Naive thymus-derived CD8-positive, alpha-beta T cell (primary cell): ENCODE measurements around the gene KCNMB1. TPM values are rescaled to one million over a fixed set of nuclear protein-coding genes. Genes with fewer than 3 reads are reported as not detected.

Source experiments
- ATAC-seq, 2 donors: fragments of 150-1000 bp; cut with Tn5 transposase in 1 of 2; sonication (Bioruptor Pico), chemical (Tn5 transposase) in 1 of 2; 1 replicate in 1 of 2; 2 replicates in 1 of 2; pipeline ENCODE4 v1.10.0; 2021; ENCODE audit warnings: mild to moderate bottlenecking in 2 of 2, moderate library complexity in 2 of 2
- POLR2A ChIA-PET: fragments of 350-600 bp; sonication (Branson Sonifier 250); formaldehyde crosslinking; loops from one replicate; lab custom pipeline; 2021; ENCODE audit warnings: antibody characterized with exemption; lab: Charles Lee
- DNase-seq, 10 donors: peaks; one replicate each; pipeline versions ENCODE4 v3.0.0 to v3.0.0-alpha.2; 2020 to 2022
- H3K27ac Mint-ChIP-seq, 10 donors: one replicate each; pipeline ENCODE4 v1.8.0; 2020 to 2022; ENCODE audit warnings: mild to moderate bottlenecking in 10 of 10, mixed read lengths in 10 of 10, moderate library complexity in 4 of 10, inconsistent platforms in 1 of 10
- H3K27me3 Mint-ChIP-seq, 5 donors: one replicate each; pipeline ENCODE4 v1.8.0; 2021 to 2022; ENCODE audit warnings: mixed read lengths in 5 of 5
- H3K36me3 Mint-ChIP-seq, 3 donors: one replicate each; pipeline ENCODE4 v1.8.0; 2020 to 2022; ENCODE audit warnings: mixed read lengths in 3 of 3, mild to moderate bottlenecking in 2 of 3, inconsistent platforms in 1 of 3
- H3K4me1 Mint-ChIP-seq, 4 donors: one replicate each; pipeline ENCODE4 v1.8.0; 2021 to 2022; ENCODE audit warnings: mixed read lengths in 4 of 4
- H3K4me3 Mint-ChIP-seq, 10 donors: one replicate each; pipeline ENCODE4 v1.8.0; 2020 to 2022; ENCODE audit warnings: mild to moderate bottlenecking in 10 of 10, mixed read lengths in 10 of 10, moderate library complexity in 6 of 10, inconsistent platforms in 1 of 10
- H3K9me3 Mint-ChIP-seq, 9 donors: one replicate each; pipeline ENCODE4 v1.8.0; 2020 to 2022; ENCODE audit warnings: mixed read lengths in 9 of 9, mild to moderate bottlenecking in 3 of 9, inconsistent platforms in 1 of 9, moderate library complexity in 1 of 9
- polyA plus RNA-seq, 3 donors: library from polyadenylated mRNA; unstranded; fragments of 300-500 nt; fragmentation: Illumina TruSeq; gene quantifications; one replicate each; pipeline ENCODE4 v1.2.3, GENCODE V29; 2021
- total RNA-seq, 8 experiments: library from RNA in 2 of 8; stranded (reverse) in 2 of 8; gene quantifications; one replicate each; pipeline ENCODE4 v1.2.3 and lab custom pipeline; 2021 to 2026

The KCNMB1 gene
- total and polyA plus RNA-seq, 5 experiments from 2014 or later, result 0.06 TPM; not detected in 4

DNA sequence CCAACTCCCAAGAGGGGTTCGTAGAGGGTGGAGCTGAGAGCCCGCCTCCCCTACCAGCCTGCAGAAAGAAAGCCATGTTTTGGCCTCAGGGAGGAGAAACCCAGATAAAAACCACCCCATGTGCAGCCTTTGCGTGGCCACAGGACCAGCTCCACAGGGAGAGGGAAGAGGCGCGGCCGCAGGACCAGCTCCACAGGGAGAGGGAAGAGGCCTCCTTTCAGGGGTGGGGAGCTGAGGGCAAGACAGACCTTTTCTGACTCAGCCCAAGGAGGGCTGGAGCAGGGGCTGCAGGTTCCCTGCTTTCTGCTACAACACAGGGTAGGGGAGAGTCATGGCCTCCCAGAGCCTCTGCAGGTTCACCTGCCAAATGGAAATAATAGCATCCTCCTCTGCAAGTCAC, 37.6 kb upstream of the KCNMB1 start:
- no peak for DNase-seq
- POLR2A ChIA-PET, result no interaction called here
- Mint-ChIP-seq H3K4me3 (no peak overlapping the region), H3K9me3 (no peaks in the 10 kb centered on the region), H3K4me1 (no peaks in the 10 kb centered on the region), H3K27me3 (peaks cover 0 to 8% (median 3%) of the 10 kb centered on the region in 5 donors), H3K36me3 (no peaks in the 10 kb centered on the region), H3K27ac (no peak overlapping the region)
- ATAC-seq, result no peak

DNA sequence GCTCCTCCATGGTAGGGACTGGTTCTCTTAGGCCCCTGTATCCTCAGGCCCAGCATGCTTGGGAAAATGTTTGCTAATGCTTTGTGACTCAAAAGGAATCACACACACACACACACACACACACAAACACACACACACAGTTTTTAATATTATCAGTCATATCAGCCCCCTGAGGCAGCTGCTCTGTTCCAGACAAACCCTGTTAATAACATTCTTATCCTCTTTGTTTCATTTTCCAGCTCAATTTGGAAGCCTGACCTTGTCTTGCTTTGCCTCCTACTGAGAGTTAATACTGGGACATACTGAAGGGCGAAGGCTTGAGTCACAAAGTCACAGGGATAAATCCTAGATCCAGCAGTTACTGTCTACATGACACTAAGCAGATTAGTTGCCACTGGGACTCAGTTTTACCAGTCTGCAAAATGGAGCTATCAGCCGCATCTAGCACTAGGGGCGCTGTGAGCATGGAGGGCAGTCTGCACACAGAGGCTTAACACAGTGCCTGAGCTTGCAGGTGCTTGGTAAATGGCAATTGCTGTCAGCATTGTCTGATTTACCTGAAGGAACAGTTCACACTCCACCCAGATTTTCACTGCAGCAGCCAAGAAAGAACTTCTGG, 37.1 kb upstream of the KCNMB1 start:
- POLR2A ChIA-PET, result no interaction called here
- Mint-ChIP-seq H3K36me3 (no peaks in the 10 kb centered on the region), H3K9me3 (no peaks in the 10 kb centered on the region), H3K4me3 (no peak overlapping the region), H3K4me1 (no peaks in the 10 kb centered on the region), H3K27me3 (peaks cover 0 to 7% (median 3%) of the 10 kb centered on the region in 5 donors), H3K27ac (no peak overlapping the region)
- DNase-seq (no peak), ATAC-seq (no peak)

DNA sequence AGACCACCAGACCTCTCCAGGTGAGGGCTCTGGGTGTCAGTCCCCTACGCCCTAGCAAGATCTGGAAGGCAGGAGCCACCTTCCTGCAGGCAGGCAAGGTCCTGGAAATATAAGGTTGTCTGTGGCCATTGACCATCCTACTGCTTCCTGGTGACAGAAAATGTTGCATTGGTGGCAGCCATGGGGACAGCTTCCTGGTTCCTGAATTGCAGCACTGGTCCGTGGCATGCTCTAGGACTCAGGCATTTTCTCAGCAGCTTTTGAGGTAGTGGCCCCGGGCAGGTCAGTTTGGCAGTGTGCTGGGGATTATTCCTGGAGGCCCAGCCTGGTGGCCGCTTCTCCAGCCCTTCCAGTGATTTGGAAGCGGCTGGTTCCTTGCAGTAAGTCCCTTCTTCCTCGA, 36.6 kb upstream of the KCNMB1 start:
- H3K9me3 Mint-ChIP-seq, result no peaks in the 10 kb centered on the region
- no peak overlapping the region for H3K4me3 Mint-ChIP-seq
- no peaks in the 10 kb centered on the region for H3K36me3 Mint-ChIP-seq
- peaks cover under 1 to 3% (median 2%) of the 10 kb centered on the region in 4 donors for H3K4me1 Mint-ChIP-seq
- no peak for ATAC-seq
- no peak for DNase-seq
- H3K27me3 Mint-ChIP-seq, result peaks cover 0 to 7% (median 3%) of the 10 kb centered on the region in 5 donors
- no peak overlapping the region for H3K27ac Mint-ChIP-seq
- POLR2A ChIA-PET, result no interaction called here

DNA sequence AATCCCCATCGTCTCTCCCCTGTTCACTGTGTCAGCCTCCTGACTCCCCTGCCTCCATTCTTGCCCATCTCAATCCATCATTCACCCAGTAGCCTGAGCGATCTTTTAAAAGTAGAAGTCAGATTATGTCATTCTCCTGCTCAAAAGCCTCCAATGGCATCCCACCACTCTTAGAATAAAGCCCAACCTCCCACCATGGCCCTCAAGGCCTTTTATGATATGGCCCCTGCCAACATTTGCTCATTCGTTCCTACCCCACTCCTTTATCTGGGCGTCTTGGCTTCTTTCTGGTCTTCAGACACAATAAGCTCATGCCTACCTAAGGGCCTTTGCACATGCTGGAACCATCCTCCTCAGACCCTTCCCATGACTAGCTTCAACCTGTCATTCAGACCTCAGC, 35.5 kb upstream of the KCNMB1 start:
- POLR2A ChIA-PET, result no interaction called here
- Mint-ChIP-seq H3K27ac (peak overlapping the region in 1 of 10 donors; percentile 4), H3K36me3 (no peaks in the 10 kb centered on the region), H3K9me3 (no peaks in the 10 kb centered on the region), H3K4me1 (peaks cover 2 to 6% (median 4%) of the 10 kb centered on the region in 4 donors), H3K27me3 (peaks cover 0 to 7% (median under 1%) of the 10 kb centered on the region in 5 donors), H3K4me3 (no peak overlapping the region)
- ATAC-seq (no peak), DNase-seq (no peak)

DNA sequence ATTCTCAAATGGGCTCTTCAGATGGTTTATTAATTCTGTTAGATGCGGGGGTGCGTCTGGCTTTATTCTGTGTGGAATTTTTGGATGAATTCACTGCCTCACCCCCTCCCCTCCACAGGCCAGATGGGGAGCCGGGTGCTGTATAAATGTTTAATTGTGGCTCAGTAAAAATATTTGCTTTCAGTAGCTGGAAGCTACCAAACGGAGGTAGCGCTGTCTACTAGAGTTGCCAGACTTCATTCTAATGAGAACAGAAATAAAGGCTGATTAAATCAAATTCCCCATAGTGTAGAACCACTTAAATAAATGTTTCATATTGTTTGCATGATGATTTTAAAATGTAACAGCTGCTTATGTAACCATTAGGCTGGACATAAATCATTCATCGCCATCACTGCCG, 34.5 kb upstream of the KCNMB1 start:
- peak overlapping the region in 1 of 10 donors; percentile 18 for H3K27ac Mint-ChIP-seq
- H3K4me3 Mint-ChIP-seq, result no peak overlapping the region
- no peak for ATAC-seq
- peaks cover 0 to 7% (median 0%) of the 10 kb centered on the region in 5 donors for H3K27me3 Mint-ChIP-seq
- H3K9me3 Mint-ChIP-seq, result no peaks in the 10 kb centered on the region
- no peak for DNase-seq
- POLR2A ChIA-PET, result no interaction called here
- peaks cover 2 to 12% (median 6%) of the 10 kb centered on the region in 4 donors for H3K4me1 Mint-ChIP-seq
- no peaks in the 10 kb centered on the region for H3K36me3 Mint-ChIP-seq

DNA sequence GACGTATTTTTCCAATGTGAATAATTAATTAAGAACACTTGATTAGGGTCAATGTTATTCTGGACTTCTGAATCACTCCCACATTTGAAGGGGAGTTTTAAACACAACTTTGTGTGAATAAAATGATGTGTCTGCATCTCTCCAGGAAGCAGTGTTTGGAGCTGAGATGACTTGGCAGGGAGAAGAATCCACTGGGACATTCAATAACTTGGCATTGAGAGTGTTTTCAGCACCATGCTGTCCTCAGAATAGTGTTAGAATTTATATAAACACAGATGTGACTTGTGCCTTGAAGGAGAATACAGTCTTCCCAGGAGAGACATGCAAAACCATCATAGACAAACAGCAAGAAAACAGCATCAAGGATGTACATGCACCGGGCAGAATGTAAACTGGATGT, 32.7 kb upstream of the KCNMB1 start:
- no peak overlapping the region for H3K4me3 Mint-ChIP-seq
- H3K27me3 Mint-ChIP-seq, result peaks cover 0 to 1% (median 0%) of the 10 kb centered on the region in 5 donors
- no peak for DNase-seq
- no peak for ATAC-seq
- peak overlapping the region in 1 of 10 donors; percentile 2 for H3K27ac Mint-ChIP-seq
- POLR2A ChIA-PET, result no interaction called here
- H3K4me1 Mint-ChIP-seq, result peaks cover 10 to 24% (median 17%) of the 10 kb centered on the region in 4 donors
- H3K9me3 Mint-ChIP-seq, result no peaks in the 10 kb centered on the region
- no peaks in the 10 kb centered on the region for H3K36me3 Mint-ChIP-seq

DNA sequence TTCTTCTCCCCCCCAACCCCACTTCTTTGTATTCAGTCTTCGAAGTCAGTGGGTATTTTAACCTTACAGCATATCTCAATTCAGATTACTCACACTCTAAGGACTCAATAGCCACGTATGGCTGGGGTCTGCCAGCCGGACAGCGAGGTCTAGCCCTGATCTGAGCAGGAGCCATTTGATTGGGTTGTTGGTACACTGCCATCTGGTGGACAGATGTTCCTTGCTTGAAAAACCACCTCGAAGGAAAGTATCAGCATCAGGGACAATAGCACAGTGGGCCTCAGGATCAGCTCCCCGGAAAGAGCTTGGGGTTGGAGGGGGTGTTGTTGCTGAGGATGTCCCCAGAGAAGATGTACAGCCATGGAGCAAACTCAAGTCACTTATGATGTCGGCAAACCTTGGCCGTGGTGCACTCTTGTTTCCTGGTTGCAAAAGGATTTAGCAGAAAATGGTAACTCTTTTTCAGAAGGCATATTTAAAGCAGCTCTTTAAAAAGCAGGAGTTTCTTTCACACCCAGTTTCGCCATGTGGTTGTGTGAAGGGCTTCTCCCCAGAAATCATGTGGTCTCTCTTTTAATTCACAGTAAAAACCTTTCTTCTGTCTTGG, 31.7 kb upstream of the KCNMB1 start:
- peak in 1 of 2 donors; percentile 53 for ATAC-seq
- H3K9me3 Mint-ChIP-seq, result no peaks in the 10 kb centered on the region
- POLR2A ChIA-PET, result no interaction called here
- H3K27ac Mint-ChIP-seq, result no peak overlapping the region
- H3K27me3 Mint-ChIP-seq, result peaks cover 0 to 1% (median 0%) of the 10 kb centered on the region in 5 donors
- peaks cover 16 to 24% (median 22%) of the 10 kb centered on the region in 4 donors for H3K4me1 Mint-ChIP-seq
- H3K36me3 Mint-ChIP-seq, result no peaks in the 10 kb centered on the region
- DNase-seq, result peak in 9 of 10 donors; percentile 31 to 71 (median 55)
- no peak overlapping the region for H3K4me3 Mint-ChIP-seq

DNA sequence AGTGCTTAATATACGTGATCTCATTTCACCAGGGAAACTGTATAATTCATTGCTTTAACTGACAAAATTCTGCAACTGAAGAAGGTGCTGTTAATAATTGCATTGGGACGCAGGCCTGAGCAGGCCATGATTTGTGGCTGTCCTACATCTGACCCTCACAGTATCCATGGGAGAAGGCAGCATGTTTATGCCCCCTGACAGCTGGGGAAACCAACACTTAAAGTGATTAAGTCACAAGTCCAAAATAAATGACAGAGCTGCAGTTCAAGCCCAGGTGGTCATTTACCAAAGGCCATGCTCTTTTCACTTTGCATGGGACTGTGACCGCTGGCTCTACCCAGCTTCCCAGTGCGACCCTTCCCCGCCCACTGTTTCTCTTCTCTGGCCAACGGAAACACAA, 30.5 kb upstream of the KCNMB1 start:
- DNase-seq (no peak), ATAC-seq (no peak)
- no peaks in the 10 kb centered on the region for H3K36me3 Mint-ChIP-seq
- H3K9me3 Mint-ChIP-seq, result no peaks in the 10 kb centered on the region
- POLR2A ChIA-PET, result no interaction called here
- peaks cover 0 to 1% (median 0%) of the 10 kb centered on the region in 5 donors for H3K27me3 Mint-ChIP-seq
- peaks cover 21 to 28% (median 24%) of the 10 kb centered on the region in 4 donors for H3K4me1 Mint-ChIP-seq
- H3K27ac Mint-ChIP-seq, result no peak overlapping the region
- no peak overlapping the region for H3K4me3 Mint-ChIP-seq

DNA sequence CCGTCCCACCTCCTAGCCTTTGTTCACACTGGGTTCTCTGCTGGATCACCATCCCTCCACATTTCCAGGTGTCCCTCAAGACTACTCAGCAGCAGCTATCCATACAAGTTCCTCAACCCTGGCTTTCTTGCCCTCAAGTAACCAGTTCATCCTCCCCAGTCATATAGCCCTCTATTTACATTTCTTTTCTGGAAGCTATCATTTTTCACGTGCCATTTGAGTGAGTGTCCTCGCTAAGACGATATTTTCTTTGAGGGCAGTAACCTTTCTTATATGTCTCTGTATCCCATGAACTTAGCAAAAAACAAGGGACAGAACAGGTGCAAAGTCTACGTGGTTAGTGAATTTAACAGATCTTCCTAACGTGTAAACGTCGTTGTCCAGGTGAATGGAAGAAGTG, 29.6 kb upstream of the KCNMB1 start:
- peaks cover 0 to 1% (median 0%) of the 10 kb centered on the region in 5 donors for H3K27me3 Mint-ChIP-seq
- H3K4me1 Mint-ChIP-seq, result peaks cover 21 to 28% (median 24%) of the 10 kb centered on the region in 4 donors
- ATAC-seq (no peak), DNase-seq (no peak)
- peak overlapping the region in 7 of 10 donors; percentile 4 to 91 (median 43) for H3K27ac Mint-ChIP-seq
- H3K4me3 Mint-ChIP-seq, result no peak overlapping the region
- POLR2A ChIA-PET, result interaction anchor here (0.9 kb wide), 1 partner anchor 146 kb away, joined by 3 read pairs; no protein-coding TSS in a partner anchor
- no peaks in the 10 kb centered on the region for H3K9me3 Mint-ChIP-seq
- H3K36me3 Mint-ChIP-seq, result no peaks in the 10 kb centered on the region

DNA sequence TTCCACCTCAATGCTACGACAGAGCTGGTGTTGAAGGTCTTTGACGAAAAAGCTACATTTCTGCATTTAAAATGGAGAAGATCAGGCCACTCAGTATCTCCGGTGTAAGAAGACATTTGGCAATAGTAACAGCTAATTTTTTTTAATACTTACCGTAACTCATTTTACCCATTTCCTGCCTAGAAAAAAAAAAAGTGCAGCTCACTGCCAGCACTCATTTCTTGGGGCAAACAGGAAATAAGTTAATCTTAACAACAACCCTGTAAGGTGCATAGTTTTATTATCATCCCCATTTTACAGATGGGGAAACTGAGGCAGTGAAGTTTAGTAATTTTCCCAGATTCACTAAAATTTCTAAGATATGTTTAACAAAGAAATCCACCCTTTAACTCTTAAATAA, 27.4 kb upstream of the KCNMB1 start:
- POLR2A ChIA-PET, result no interaction called here
- no peaks in the 10 kb centered on the region for H3K9me3 Mint-ChIP-seq
- H3K4me3 Mint-ChIP-seq, result peak overlapping the region in 3 of 10 donors; percentile 11
- DNase-seq (peak in 2 of 10 donors; percentile 12 to 48), ATAC-seq (no peak)
- no peaks in the 10 kb centered on the region for H3K36me3 Mint-ChIP-seq
- H3K27me3 Mint-ChIP-seq, result no peaks in the 10 kb centered on the region
- peak overlapping the region in 4 of 10 donors; percentile 9 to 89 (median 54) for H3K27ac Mint-ChIP-seq
- H3K4me1 Mint-ChIP-seq, result peaks cover 21 to 28% (median 24%) of the 10 kb centered on the region in 4 donors

DNA sequence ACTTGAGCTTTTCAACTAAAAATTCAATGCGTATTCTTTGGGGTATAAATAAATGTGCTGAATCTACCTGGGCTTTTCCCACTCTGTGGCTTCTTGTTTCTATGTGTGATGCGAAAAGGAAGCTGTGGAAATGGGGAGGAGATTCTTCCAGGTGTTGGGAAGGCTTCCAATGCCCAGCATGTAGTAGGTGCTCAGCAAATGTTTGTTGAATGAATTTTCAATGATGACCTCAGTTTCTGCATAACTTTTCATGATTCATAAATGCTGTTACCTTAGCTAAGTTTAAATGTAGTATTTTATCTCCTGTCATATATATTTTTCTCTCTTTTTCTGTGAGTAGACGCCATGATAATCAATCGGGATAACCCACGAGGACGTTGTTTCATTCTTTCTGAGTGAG, 25.6 kb upstream of the KCNMB1 start:
- DNase-seq (no peak), ATAC-seq (no peak)
- H3K36me3 Mint-ChIP-seq, result no peaks in the 10 kb centered on the region
- H3K4me1 Mint-ChIP-seq, result peaks cover 18 to 22% (median 20%) of the 10 kb centered on the region in 4 donors
- H3K9me3 Mint-ChIP-seq, result no peaks in the 10 kb centered on the region
- no peaks in the 10 kb centered on the region for H3K27me3 Mint-ChIP-seq
- POLR2A ChIA-PET, result interaction anchor here (1.0 kb wide), 1 partner anchor 8 kb away, joined by 4 read pairs; no protein-coding TSS in a partner anchor
- no peak overlapping the region for H3K4me3 Mint-ChIP-seq
- peak overlapping the region in 7 of 10 donors; percentile 7 to 67 (median 35) for H3K27ac Mint-ChIP-seq

DNA sequence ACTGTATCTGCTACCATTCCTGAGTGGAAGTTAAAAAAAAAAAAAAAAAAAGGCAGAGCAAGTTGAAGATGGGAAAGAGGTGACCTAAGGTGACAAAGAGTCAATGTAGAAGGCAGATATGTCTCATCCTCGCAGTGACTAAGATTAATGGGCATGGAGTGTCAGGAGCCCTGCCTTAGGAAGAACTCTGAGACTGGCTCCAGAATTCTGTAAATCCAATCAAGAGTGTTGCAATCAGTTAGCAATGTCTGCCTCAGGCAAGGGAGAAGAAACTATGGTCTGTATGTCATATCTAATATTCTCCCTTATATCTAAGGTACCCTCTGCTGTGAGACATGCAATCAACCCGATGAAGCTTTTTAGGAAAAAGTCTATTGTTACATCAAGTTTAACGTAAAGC, 24.7 kb upstream of the KCNMB1 start:
- H3K27me3 Mint-ChIP-seq, result no peaks in the 10 kb centered on the region
- DNase-seq (no peak), ATAC-seq (no peak)
- H3K4me1 Mint-ChIP-seq, result peaks cover 15 to 22% (median 18%) of the 10 kb centered on the region in 4 donors
- H3K4me3 Mint-ChIP-seq, result no peak overlapping the region
- peak overlapping the region in 1 of 10 donors; percentile 52 for H3K27ac Mint-ChIP-seq
- H3K9me3 Mint-ChIP-seq, result no peaks in the 10 kb centered on the region
- no peaks in the 10 kb centered on the region for H3K36me3 Mint-ChIP-seq
- POLR2A ChIA-PET, result interaction anchor here (1.0 kb wide), 1 partner anchor 7 kb away, joined by 4 read pairs; no protein-coding TSS in a partner anchor

DNA sequence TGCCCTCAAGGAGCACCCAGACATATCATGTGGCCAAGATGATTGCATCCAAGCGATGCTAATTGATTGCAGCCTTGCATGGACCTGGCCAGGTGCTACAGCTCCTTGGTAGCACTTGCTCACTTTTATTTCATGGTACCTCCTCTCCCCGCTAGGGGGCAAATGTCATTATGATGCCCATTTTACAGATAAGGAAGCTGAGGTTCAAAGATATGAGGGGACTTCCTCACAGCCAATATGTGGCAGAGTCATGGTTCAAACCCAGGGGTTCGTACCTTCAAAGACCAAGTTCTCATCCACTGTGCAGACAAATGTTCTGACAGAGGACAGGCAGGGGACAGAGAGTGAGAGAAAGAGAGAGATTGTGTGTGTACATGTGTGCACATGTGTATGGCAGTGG, 21.9 kb upstream of the KCNMB1 start:
- H3K27ac Mint-ChIP-seq, result peak overlapping the region in 1 of 10 donors; percentile 5
- peak in 1 of 10 donors; percentile 6 for DNase-seq

More for the DNA sequence above, 21.9 kb upstream of the KCNMB1 start:
- H3K27me3 Mint-ChIP-seq, result no peaks in the 10 kb centered on the region
- H3K4me3 Mint-ChIP-seq, result no peak overlapping the region
- H3K9me3 Mint-ChIP-seq, result no peaks in the 10 kb centered on the region
- POLR2A ChIA-PET, result no interaction called here
- H3K36me3 Mint-ChIP-seq, result no peaks in the 10 kb centered on the region
- no peak for ATAC-seq
- H3K4me1 Mint-ChIP-seq, result peaks cover 0 to 6% (median 4%) of the 10 kb centered on the region in 4 donors
